RWPE1 (cell line): ENCODE data around the gene MSRB3.

Experiments used
- CTCF ChIA-PET: fragments of 350-600 bp; sonication (Branson Sonifier 250); formaldehyde crosslinking; extraction: SDS; loops from one replicate; lab custom pipeline; 2021; lab: Yijun Ruan, JAX
- POLR2A ChIA-PET: fragments of 400-600 bp; formaldehyde crosslinking; extraction: SDS; loops from one replicate; lab custom pipeline; 2020; ENCODE audit warnings: antibody characterized with exemption; ENCODE audit not compliant: low non-redundant PET; lab: Yijun Ruan, JAX
- DNase-seq: peaks from one replicate; pipeline ENCODE4 v3.0.0; 2012; ENCODE audit warnings: low spot score
- H3K27ac ChIP-seq: fragments of 450-650 bp; 2 replicates; pipeline ENCODE4 v1.5.1; 2017
- TF ChIP-seq, protein P1 (sequence below): fragments of 450-650 bp; conservative IDR thresholded peaks from 2 replicates; pipeline ENCODE4 v1.5.1; 2017; ENCODE audit warnings: low read depth, mild to moderate bottlenecking

MSRB3 gene

DNA sequence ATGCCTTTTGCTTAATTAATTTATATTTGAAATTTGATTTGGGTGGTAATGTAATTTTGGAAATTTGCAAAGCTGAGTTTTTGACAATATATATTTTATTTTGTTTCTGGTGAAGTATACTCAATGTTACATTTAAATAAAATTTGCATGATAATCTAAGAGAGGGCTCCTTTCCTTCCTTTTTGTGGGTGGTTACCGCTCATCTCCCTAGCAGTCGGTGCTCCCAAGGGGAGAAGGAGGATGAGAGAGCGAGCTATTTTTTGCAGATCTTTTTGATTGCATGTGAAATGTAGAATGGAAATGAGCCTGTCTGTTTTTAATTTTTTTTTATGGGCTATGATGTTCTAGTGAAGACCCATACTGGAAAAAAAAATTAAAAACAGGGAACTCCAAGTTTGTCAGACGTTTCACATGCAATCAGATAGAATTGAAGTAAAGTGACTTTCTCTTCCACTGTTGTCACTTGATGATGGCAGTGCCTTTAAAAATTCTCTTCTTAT is 39.8 kb downstream of the MSRB3 start:
- H3K27ac ChIP-seq, result no peak overlapping the region
- ChIA-PET POLR2A (no interaction called here), CTCF (no interaction called here)
- no peak for DNase-seq
- TF ChIP-seq, protein P1, sequence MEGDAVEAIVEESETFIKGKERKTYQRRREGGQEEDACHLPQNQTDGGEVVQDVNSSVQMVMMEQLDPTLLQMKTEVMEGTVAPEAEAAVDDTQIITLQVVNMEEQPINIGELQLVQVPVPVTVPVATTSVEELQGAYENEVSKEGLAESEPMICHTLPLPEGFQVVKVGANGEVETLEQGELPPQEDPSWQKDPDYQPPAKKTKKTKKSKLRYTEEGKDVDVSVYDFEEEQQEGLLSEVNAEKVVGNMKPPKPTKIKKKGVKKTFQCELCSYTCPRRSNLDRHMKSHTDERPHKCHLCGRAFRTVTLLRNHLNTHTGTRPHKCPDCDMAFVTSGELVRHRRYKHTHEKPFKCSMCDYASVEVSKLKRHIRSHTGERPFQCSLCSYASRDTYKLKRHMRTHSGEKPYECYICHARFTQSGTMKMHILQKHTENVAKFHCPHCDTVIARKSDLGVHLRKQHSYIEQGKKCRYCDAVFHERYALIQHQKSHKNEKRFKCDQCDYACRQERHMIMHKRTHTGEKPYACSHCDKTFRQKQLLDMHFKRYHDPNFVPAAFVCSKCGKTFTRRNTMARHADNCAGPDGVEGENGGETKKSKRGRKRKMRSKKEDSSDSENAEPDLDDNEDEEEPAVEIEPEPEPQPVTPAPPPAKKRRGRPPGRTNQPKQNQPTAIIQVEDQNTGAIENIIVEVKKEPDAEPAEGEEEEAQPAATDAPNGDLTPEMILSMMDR, result no peak

DNA sequence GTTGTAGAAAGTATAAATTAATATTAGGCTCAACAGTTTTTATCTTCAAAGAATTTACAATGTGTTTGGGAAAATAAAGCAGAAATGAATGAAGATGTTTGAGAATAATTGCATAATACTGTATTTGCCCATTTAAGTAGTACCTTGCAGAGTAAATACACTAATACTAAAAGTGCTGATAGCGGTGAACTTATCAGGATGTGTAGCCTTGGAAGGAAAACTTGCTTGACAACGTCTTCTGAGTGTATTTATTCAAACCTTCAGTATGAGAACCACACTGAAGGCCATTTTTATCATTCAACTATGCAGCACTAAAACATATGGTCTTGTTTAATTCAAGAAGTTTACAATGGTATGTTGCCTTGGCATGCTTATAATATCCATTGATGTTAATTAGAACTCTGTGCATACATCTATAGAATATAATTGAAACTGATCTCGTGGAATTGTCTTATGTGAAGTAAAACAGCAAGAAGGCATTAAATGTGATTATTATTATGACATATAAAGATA is 41.3 kb downstream of the MSRB3 start:
- H3K27ac ChIP-seq, result no peak overlapping the region
- no peak for DNase-seq
- ChIA-PET POLR2A (interaction anchor here (0.5 kb wide), 1 partner anchor 283 kb away, joined by 3 read pairs; no protein-coding TSS in a partner anchor), CTCF (no interaction called here)
- TF ChIP-seq, protein P1, result no peak

DNA sequence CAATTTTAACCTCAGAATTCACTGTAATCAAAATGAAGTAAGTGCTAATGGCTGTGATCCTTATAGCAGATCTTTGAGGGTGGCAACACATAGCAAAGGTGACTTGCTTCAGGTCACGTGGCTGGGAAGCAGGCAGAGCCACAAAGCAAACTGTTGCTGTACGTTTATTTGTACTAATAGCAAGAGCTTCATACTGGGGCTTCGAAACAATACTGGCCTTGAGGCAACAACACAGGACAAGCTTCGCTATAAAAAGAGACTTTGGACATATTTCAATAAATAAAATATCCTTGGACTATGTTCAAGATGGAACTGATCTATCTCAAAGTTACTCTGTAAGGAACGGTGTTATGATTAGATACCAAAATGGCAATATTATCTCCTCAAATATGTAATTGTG is 44.6 kb downstream of the MSRB3 start:
- POLR2A ChIA-PET, result no interaction called here
- CTCF ChIA-PET, result interaction anchor here (0.6 kb wide), 2 partner anchors 9 to 1099 kb away, joined by 4 read pairs; no protein-coding TSS in a partner anchor
- H3K27ac ChIP-seq, result no peak overlapping the region

DNA sequence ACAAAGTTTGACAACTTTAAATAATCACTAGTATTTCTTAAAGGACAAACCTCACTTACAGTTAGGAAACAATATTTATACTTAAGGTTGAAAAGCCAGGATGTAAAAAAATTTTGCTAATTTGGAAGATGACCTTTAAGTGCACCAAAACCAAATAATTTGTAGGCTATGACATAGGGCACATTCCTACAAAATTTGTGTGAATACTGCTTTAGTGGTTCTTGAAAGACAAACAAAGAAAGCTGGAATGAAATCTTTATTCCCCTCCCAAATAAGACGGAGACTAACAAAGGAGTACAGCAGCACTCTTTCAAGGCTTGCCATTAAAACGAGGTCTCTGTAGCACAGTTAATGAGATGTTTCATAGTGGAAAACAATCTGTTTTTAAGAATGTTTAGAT is 45.6 kb downstream of the MSRB3 start:
- TF ChIP-seq, protein P1, result no peak
- no peak overlapping the region for H3K27ac ChIP-seq
- ChIA-PET CTCF (interaction anchor here (0.6 kb wide), 1 partner anchor 376 kb away, joined by 3 read pairs; no protein-coding TSS in a partner anchor), POLR2A (no interaction called here)
- no peak for DNase-seq

More for the DNA sequence above, 44.6 kb downstream of the MSRB3 start:
- DNase-seq, result no peak
- TF ChIP-seq, protein P1, result no peak

- POLR2A ChIA-PET, result no interaction called here
- DNase-seq, result no peak
- TF ChIP-seq, protein P1, result no peak
- H3K27ac ChIP-seq, result no peak overlapping the region
- CTCF ChIA-PET, result interaction anchor here (0.6 kb wide), 1 partner anchor 375 kb away, joined by 3 read pairs; no protein-coding TSS in a partner anchor
Measured at GRCh38 chr12:65324551-65324950, 46.1 kb downstream of the MSRB3 start.

DNA sequence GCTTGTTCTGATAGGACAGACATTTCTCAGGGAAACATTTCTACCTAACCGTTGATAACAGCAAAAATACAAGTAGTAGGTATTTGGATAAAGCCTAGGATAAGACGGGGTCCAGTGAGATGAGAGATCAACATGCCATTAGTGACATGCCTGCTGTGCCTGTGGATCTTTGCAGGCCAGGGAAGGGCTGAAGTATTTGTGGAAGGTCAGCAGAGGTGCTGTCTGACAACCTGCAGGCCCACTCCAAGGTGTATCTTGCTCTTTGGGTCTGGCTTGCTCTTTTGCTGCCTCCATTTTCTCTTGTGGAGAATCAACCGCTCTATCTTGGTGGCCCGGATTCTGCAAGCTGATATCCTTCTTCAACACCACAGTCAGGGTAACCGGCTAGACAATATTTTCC is 46.7 kb downstream of the MSRB3 start:
- TF ChIP-seq, protein P1, result no peak
- CTCF ChIA-PET, result no interaction called here

More for the DNA sequence above, 46.7 kb downstream of the MSRB3 start:
- H3K27ac ChIP-seq, result no peak overlapping the region
- POLR2A ChIA-PET, result no interaction called here
- DNase-seq, result no peak
